T follicular helper cell (primary cell): ENCODE data around the gene SEC62.
"Not testable (repeated sequence)": the region's sequence is repeated elsewhere in the genome, so short reads cannot be mapped to it uniquely, and the experiment has no call there.

Experiments used
- DNase-seq: peaks from one replicate; pipeline ENCODE4 v3.0.0-alpha.2; 2020; ENCODE audit warnings: low read depth

SEC62 gene

DNA sequence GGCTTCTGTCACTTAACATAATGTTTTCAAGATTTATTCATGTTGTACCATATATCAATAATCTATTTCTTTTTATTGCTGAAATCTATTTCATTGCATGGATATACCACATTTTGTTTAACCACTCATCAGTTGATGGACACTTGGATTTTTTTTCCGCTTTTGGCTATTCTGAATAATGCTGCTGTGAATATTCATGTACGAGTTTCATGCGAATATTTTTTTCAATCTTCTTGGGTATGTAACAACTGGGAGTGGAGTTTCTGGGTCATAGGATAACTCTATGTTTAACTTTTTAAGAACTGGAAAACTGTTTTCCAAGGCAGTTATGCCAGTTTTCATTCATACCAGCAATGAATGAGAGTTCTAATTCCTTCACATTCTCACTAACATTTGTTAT, 49.5 kb downstream of the SEC62 start:
- no peak for DNase-seq

DNA sequence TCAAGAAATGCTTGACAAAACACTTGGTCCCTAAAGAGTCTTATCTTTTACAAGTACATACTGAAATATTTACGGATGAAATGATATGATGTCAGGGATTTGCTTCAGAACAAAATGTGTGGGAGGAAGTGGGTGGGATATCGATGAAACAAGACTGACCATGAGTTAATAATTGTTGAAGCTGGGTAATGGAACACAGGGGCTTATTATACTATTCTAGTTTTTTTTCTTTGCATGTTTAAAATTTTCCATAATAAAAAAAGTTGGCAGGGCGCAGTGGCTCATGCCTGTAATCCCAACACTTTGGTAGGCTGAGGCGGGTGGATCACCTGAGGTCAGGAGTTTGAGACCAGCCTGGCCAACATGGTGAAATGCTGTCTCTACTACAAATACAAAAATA, 52.7 kb downstream of the SEC62 start:
- DNase-seq, result not testable (repeated sequence)

DNA sequence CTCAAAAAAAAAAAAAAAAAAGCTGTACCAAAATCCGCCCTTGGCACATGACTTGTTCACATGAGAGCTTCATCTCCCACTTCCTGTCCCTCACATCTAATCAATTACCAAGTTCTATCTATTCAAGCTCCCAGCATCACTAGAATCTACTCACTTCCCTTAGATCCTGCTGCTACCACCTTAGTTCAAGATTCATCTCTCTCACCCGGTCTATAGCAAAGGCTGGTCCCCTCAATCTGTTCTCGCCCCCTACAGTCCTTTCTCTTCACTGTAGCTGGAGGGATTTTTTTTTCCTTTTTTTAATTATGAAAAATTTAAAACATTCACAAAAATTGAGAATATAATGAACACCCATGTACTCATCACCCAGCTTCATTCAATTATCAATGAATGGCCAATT, 54.5 kb downstream of the SEC62 start:
- DNase-seq, result no peak

DNA sequence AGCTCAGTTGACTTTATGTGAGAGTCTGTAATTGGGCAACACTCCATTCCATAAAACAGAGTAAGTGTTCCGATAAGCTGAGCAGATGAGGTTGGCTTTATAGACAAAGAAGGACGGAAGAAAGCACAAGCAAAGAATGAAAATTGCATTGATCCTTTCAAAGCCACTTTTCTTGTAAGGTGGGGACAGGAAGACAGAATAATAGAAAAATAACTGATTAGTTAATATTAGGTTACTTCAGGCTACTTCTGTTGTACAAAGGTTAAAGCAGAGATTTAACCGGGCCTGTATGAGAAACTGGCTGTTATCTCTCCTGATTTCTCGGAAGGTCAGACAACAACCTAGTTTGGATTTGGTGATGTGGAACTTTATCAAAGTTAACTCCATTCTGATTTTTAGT, 55.7 kb downstream of the SEC62 start:
- DNase-seq, result no peak

DNA sequence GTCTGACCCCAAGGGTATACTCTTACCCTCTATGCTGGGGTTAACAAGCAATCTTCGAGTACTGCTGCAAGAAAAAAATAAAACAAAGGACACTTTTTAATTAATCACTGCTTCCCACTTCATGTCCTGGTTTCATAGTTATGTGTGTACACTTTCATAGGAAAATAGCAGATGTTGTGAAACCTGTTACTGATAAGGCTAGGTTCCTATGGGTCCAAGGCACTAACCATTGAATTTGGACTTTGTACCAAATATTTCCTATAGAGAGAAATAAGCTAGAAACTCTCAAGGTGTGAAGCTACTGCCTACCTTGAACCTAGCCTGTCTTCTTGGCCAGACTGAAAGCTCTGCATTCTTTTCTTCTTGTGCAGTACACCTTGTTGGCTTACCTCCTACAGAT, 56.6 kb downstream of the SEC62 start:
- no peak for DNase-seq

DNA sequence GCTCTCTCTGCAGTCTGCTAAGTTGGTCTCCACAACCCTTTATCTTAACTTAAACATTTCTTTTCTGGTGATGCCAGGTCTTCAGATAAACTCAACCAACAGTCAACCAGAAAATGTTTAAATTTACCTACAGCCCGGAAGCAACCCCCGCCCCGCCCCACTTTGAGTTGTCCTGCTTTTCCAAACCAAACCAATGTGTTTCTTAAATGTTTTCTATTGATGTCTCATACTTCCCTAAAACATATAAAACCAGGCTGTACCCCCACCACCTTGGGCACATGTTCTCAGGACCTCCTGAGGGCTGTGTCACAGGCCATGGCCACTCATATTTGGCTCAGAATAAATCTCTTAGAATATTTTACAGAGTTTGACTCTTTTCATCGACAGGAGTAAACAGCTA, 58.0 kb downstream of the SEC62 start:
- no peak for DNase-seq

DNA sequence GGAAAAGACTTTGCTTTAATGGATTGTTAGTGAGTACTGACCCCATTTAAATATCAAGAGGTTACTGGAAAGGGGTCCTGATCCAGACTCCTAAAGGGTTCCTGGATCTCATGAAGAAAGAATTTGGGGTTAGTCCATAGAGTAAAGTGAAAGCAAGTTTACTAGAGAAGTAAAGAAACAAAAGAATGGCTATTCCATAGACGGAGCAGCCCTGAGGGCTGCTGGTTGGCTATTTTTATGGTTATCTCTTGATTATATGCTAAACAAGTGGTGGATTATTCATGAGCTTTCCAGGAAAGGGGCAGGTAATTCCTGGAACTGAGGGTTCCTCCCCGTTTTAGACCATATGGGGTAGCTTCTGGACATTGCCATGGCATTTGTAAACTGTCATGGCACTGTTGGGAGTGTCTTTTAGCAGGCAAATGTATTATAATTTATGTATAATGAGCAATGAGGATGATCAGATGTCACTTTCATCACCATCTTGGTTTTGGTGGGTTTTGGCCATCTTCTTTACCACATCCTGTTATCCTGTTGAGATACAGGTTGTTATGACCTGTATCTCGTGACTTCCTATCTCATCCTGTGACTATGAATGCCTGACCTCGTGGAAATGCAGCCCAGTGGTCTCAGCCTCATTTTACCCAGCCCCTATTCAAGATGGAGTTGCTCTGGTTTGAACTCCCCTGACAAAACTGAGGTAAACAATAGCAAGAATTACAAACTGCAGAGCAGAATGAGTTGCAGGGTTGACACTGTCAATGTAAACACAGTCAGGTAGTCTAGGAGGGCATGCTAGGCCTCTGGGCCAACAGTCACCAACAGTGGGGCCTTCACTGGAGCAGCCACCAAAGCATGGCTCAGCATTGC, 60.9 kb downstream of the SEC62 start:
- DNase-seq, result no peak

DNA sequence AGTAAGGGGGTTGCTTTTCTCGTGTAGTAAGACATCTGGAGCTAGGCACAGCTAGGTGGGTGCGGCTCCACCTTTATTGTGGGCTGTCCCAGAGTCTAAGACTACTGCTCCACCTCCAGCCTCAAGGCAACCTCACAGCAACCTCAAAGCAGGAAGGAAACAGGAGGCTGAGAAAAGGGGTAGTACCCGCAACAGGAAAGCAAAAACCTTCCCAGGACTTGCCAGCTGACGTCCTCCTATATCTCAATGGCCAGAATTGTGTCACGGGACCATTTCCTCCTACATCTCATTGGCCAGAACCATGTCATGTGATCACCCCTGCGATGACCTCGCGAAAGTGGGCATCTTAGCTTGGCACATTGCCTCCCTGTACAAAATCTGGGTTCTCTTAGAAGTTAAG, 66.9 kb downstream of the SEC62 start:
- peak; percentile 48 for DNase-seq

DNA sequence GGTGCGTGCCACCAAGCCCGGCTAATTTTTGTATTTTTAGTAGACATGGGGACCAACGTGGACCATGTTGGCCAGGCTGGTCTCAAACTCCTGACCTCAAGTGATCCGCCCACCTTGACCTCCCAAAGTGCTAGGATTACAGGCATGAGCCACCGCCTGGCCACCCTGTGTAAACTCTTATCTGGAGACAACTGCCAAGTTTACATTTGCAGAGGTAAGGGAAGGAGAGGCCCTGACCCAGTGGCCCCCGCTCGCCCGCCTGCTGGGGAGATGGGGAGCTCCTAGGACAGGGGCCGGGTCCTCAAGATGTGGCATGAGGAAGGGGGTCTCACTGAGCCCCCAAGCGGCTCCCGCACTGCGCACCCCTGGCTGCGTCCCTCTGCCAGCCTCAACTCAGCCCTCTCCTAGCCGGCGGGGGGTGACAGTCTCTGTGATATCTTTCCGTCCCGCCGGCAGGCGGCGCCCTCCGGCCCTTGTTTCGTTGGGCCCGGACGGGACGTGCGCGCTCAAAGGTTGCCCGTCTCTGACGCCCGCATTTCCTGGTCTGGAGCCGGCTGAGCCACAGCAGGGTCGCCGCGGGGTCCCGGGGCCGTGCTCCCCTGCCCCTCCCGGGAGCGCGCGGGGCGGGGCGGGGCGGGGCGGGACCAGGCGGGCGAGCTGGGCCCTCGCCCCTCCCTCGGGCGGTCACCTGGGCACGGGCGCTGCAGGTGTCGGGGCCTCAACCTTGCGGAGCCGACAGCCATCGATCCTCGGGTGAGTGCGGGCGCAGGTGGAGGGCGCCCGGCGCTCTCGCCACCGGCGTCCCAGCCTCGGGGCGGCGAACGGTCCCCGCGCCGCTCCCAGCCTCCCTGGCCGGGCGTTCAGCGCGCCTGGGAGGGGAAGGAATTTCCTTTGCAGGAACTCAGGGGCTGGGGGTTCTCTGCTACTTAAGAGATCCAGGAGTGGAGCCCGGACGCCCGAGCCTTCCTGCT, 71.1 kb downstream of the SEC62 start, which contains the start of gene GPR160:
GPR160 (plus strand) TSS at position 533 of the 971 bp plus-strand sequence. CDS start 45,978 bp downstream, outside the sequence.
- DNase-seq, result peak; percentile 58

DNA sequence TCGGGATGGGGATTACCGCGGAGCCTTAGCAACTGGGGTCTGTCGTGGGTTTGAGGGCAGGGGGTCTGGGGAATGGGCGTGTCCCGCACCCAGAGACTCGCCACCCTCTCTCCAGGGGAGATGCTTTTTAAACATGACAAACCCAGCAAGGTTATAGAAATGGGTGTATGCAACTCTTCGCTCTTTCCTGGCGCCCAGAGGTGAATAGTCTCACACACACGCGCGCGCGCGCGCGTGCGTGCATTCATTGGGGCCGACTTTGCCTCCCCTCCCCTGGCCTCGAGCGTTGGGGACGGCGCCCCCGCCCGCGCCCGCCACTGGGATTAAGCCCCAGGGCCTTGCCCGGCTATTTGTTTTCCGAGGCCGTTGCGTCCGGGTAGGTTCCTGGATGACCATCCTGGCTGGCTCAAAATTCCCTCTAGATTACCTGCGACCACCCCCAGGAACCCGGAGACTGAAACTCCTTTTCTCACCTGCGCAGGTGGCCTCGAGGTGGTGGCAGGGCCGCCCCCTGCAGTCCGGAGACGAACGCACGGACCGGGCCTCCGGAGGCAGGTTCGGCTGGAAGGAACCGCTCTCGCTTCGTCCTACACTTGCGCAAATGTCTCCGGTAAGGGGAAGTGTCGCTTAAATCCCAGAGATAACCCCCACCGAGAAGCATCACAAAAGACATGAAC, 72.0 kb downstream of the SEC62 start:
- DNase-seq, result peak; percentile 10

DNA sequence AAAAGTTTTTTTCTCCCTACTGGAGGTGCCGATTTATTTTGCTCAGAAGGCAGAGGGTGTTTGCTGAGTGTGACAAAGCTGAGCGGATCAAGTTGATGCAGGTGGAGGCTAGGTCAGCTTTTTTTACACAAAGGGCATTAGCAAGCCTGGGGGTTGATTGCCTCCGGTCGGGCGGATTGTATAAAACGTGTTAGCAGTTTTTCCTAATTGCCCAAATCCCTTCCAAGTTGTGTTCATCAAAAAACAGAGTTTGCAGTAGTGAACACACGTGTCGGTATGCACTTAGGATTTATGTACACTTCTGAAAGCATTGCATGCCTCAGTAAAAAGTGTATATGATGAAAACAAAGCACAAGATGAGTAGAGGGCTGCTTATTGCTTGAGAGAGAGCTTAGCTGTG, 73.8 kb downstream of the SEC62 start:
- DNase-seq, result no peak

DNA sequence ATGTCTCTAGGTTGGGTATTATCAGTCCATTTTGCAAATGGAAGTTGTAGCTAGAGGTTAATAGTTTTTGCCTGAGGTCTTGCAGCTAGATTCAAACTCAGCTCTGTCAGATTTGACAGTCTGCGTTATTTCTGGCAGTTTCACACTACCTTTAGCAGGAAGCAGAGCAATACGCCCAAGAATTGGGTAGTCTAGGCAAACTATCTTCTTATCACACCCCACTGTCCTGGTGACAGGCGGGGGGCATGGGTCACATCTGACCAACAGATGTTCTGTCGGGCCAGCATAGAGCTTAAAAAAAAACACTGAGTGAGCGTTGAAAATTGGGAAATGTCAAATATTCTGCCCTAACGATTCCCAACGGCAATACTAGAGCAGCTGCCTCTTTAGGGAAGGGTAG, 76.9 kb downstream of the SEC62 start:
- no peak for DNase-seq

DNA sequence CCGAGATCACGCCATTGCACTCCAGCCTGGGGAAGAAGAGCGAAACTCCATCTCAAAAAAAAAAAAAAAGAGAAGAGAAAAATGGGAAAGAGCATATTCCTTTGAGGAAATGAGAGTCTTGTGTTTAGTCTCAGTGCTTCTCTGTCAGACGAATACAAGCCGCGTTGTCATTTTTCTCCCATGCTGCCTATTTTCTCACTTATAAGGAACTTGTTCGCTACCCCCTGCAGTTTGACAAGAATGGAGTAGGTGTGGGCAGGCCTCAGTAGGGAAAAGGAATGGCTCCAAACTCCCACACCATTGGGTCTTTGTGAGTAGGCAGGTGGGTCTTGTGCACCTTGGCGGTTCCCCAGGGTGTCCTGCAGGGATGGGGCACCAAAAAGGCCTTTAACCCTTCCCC, 77.7 kb downstream of the SEC62 start:
- DNase-seq, result no peak

DNA sequence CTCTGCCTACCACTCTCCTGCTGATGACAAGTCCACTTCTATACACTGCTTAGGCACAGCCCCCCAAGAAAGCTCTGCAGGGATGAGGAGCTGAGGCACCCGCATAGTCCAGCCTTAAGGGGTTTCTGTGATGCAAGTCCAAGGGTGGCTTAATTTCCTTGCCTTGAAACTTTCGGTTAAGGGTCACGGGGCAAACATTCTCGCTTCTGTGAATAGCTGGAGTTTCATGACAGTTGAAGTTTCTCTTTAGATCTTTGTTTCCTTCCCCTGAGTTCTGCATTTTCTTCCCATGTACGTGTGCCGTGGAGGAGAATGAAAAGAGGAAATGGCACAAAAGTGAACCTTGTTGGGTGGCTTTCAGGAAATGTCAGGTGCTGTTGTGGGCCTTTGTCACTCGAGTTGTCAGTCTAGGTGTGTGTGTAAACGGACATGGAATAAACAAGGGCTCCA, 78.2 kb downstream of the SEC62 start:
- DNase-seq, result no peak

DNA sequence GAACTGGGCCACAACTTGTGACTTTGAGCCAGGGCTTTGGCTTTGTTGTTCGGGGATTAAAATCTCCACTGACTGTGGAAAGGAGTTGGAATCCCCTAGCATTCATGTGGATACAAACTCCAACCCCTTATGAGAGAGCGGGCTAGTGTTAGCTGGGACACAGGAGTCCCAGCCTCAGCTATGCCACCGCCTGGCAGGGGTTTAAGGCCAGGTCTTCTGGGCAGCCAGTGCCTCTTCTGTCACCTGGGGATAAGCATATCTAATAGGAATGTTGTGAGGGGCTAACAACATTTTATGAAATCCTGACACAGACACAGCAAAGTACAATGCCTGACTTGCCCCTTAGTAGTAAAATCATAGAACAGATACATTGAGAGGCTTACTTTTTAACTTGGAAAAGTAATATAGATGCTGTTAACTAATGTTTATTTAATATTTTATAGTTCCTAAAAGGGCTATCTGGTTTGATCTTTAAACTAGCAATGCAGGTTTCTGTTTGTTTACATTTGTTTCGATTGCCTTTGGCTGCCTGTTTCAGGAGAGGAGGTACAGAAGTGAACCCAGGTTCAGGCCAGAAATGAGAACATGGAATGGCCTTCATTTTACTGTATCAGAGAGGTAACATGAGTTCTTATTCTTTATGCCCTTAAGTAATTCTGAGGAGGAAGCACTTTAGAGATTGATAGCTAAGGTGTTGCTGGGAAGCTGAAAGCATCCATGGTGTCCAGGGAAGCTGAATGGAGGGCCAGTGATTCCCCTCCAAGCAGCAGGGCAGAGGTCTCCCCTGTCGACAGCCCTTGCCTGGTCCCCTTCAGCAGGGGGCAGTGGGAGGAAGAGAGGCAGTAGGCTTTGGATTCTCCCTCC, 79.9 kb downstream of the SEC62 start:
- no peak for DNase-seq

DNA sequence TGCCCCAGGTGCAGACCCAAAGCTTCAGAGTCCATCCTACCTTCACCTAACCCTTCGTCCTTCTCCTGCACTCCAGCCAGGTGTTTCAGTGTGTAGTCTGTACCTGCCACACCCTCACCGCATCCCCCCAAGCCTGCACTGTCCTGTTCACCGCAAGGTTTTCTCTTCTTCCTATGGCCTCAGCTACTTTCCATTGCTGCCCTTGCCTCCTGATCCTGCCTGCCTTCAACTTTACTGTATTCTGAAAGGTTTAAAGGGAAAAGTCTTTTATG, 80.5 kb downstream of the SEC62 start:
- no peak for DNase-seq
